GM18870 (cell line): ENCODE measurements around the gene ISLR2.

Experiments
- ATAC-seq: cut with Tn5 transposase; IDR thresholded peaks from one replicate; pipeline ENCODE4 v1.9.1; 2021; ENCODE audit warnings: moderate library complexity; ENCODE audit not compliant: unreplicated experiment

ISLR2 gene

DNA sequence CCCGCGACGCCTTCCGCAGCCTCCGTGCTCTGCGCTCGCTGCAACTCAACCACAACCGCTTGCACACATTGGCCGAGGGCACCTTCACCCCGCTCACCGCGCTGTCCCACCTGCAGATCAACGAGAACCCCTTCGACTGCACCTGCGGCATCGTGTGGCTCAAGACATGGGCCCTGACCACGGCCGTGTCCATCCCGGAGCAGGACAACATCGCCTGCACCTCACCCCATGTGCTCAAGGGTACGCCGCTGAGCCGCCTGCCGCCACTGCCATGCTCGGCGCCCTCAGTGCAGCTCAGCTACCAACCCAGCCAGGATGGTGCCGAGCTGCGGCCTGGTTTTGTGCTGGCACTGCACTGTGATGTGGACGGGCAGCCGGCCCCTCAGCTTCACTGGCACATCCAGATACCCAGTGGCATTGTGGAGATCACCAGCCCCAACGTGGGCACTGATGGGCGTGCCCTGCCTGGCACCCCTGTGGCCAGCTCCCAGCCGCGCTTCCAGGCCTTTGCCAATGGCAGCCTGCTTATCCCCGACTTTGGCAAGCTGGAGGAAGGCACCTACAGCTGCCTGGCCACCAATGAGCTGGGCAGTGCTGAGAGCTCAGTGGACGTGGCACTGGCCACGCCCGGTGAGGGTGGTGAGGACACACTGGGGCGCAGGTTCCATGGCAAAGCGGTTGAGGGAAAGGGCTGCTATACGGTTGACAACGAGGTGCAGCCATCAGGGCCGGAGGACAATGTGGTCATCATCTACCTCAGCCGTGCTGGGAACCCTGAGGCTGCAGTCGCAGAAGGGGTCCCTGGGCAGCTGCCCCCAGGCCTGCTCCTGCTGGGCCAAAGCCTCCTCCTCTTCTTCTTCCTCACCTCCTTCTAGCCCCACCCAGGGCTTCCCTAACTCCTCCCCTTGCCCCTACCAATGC is 45.1 kb downstream of the ISLR2 start:
- no peak for ATAC-seq

DNA sequence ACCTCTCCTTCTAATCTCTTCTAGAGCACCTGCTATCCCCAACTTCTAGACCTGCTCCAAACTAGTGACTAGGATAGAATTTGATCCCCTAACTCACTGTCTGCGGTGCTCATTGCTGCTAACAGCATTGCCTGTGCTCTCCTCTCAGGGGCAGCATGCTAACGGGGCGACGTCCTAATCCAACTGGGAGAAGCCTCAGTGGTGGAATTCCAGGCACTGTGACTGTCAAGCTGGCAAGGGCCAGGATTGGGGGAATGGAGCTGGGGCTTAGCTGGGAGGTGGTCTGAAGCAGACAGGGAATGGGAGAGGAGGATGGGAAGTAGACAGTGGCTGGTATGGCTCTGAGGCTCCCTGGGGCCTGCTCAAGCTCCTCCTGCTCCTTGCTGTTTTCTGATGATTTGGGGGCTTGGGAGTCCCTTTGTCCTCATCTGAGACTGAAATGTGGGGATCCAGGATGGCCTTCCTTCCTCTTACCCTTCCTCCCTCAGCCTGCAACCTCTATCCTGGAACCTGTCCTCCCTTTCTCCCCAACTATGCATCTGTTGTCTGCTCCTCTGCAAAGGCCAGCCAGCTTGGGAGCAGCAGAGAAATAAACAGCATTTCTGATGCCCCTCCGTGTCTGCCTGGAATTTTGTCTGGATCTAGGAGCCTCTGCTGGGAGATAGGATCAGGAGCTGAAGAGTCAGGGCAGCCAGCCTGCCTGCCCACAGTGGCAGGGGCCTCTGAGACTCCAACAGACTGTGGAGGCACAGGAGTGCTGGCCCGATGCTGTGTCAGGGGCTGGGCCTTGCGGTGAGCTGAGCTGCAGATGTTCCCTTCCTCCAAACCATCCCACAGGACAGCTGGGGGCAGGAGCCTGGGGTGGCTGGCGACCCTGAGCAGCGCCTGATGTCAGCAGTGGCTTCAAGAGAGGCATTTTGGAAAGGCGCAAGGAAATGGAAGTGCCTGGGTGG is 46.2 kb downstream of the ISLR2 start:
- no peak for ATAC-seq

DNA sequence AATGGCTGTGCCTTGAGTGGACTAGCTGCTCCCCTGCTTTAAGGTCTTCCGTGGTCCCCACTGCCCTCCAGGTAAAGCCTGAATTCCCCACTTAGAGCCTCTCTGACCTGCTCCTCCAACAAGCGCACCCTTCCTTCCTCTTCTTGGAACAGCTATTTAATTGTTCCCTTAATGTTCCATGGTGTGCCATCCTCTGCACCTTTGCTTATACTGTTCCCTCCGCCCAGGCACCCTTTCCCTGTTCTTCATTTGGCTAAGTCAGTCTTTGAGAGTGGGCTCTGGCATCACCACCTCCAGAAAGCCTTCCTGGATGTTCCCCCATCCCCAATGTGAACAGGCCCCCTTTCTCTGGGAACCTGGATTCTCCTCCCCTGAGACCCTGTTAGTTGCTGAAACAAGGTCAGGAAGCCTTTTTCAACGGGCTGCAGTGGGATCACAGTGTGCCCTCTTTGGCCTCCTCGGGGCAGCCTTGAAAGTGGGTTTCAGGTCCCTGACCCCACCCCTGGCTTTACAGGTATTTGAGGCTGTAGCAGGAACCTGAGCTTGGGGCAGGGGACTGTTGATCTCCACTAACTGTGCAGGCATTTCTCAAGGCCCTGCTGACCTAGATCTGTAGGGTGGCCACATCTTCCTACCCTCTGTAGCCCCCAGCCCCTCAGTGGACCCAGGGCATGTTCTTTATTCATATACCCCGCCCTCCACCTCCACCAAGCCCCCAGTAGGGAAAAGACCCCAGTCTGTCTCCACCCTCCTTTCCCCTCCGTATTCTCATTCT is 48.1 kb downstream of the ISLR2 start:
- no peak for ATAC-seq

DNA sequence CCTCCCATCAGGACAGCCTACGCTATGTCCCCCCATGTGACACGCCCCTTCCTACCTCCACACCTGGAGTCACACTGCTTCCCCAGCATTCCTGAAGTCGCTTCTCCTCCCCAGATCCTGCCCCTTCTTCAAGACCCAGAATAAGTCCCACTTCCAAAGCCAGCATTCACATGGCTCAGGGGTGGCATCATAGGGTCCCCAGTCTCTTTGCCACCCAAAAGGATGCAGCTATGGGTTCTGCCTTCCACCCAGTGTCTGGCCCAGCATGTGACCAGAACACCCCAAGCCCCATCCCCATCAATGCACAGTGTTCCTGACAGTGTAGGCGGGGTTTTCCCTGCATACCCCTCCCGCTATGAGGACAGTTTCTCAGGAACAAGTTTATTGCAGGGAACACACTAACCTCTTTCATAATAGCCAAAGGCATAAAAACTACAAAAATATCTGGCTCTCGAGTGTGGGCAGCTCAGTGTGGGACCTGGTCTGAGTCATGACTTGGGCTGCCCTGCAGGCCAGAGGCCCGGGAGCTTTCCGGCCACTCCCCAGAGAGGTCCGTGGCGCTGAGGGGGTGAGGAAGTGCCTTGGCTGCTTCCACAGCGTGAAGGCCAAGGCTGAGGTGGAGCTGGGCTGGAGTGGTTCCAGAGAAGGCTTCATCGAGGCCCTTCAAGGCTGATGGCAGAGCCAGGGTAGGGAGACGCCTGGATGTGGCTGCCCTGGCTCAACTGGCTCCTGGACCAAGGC is 48.9 kb downstream of the ISLR2 start:
- no peak for ATAC-seq

DNA sequence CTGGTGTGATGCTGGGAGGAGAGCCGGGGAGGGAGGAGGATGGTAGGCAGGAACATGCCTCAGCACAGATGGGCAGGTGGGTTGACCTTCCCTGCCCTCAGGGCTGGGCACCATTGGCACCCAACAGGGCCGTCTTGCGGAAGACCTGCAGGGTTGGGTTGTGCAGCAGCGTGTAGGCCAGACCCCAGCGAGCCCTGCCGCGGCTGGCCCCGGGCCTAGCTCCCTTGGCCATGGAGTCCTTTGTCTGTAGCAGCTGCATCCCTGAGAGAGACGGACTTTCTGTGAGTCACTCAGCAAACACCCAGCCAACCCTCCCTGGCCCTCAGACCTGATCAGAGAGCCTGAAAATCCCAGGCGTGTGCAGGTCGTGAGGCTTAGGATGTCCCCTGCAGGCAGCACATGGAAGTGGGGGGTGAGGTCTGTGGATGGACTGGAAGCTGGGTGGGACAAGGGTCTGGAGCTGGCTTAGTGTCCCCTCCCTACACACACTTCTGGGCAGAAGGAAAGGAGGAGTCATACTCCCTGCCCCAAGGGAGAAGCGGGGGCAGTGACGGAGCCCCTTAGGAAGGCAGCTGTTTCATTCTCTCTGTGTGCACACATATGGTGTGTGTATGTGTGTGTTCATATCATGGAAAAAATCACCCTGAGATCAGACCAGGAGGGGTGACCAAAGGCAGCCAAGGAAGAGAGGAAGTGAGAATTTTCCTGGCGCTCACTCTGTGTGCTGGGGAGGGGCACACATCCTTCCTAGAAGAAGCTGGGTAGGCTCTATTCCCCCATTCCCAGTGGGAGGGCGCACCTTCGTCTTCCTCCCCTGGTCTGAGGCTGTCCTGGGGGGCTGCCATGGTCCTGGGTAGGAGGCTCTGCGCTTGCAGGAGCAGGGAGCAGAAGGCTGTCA is 49.8 kb downstream of the ISLR2 start:
- ATAC-seq: no peak

GRCh38 chr15:74180881-74181602 is 50.7 kb downstream of the ISLR2 start:
- no peak for ATAC-seq

DNA sequence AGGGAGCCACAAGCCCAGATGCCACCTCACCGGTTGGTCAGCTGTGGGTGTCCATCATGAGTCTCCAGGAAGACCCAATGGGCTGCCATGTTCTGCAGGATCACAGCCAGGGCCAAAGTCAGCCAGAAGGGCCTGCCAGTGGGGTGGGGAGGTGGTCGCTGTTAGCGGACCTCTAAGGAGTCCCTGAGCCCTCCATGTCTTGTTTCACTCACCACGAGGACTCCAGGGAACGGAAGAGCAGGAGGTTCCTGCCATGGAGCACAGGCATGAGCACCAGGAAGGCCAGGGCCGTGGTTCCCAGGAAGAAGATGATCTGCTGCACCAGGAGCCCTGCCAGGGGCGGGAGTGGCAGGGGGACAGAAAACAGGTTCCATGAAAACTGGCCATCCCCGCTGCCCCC is 51.7 kb downstream of the ISLR2 start:
- ATAC-seq: no peak

DNA sequence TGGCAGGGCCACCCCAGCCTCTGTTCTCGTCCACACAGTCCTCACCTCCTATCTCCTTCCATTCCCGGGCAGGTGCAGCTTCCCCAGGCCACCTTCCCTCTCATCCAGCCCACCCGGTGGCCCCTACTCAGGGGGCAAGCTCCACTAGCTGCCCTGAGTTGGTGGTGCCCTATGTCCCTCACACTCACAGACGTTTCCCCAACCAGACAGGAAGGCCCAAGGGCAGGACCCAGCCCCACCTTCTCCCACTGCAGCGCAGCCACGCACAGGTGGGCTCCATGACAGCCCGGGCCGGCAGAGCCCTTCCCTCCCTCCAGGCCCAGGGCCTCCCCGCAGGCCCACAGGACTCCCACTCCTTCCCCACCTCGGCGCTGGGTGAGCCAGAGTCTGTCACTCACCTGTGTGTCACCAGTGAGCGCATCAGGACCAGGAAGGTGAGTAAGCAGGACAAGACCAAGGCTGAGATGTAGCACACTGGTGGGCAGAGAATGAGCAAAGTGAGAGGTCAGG is 54.3 kb downstream of the ISLR2 start:
- no peak for ATAC-seq

DNA sequence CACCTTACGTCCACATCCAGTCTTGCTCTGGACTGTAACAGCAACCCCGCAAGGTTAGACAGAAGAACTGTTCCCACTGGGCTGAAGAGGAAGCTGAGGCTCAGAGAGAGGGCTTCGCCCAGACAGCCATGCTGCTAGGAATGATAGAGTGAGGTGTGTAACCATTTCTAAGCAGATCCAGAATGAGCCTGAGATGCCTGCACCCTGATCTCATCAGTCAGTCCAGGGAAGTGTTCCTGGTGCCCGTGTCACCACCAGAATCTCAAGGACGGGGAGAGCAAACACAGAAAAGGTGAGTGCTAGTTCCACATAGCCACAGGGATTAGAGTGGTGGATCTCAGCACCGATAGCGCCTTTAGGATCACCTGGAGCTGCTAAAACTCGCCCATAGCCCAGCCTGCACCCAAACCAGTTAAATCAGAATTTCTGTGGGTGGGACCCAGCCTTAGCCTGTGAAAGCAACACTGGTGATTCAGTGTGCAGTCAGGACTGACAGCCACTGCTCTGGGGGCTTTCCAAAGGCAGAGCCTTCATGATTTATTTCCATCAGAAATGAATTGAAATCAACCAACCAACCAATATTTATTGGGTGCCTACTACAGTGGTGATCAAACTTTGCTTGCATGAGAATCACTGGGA is 55.4 kb downstream of the ISLR2 start:
- no peak for ATAC-seq
